Trophoblast cell (in vitro differentiated cells and primary cell): ENCODE data around the gene CCDC184.
"Not testable (repeated sequence)": the region's sequence is repeated elsewhere in the genome, so short reads cannot be mapped to it uniquely, and the experiment has no call there.

Experiments
- DNase-seq, 2 donors: peaks; one replicate each; pipeline ENCODE4 v3.0.0-alpha.2; 2016
- H2AFZ ChIP-seq: 2 replicates; pipeline ENCODE4 v1.6.1; 2013; ENCODE audit warnings: low read length, moderate library complexity, mild to moderate bottlenecking; ENCODE audit not compliant: insufficient read depth, poor library complexity
- H2AK5ac ChIP-seq: 2 replicates; pipeline ENCODE4 v1.6.1; 2013; ENCODE audit warnings: mild to moderate bottlenecking, low read length
- H2BK120ac ChIP-seq: 2 replicates; pipeline ENCODE4 v1.6.1; 2013; ENCODE audit warnings: low read length, mild to moderate bottlenecking, moderate library complexity; ENCODE audit not compliant: insufficient read depth, poor library complexity
- H2BK12ac ChIP-seq: 2 replicates; pipeline ENCODE4 v1.6.1; 2013; ENCODE audit warnings: mild to moderate bottlenecking, low read length, moderate library complexity
- H2BK5ac ChIP-seq: 2 replicates; pipeline ENCODE4 v1.6.1; 2013; ENCODE audit warnings: low read length, low read depth, moderate library complexity, mild to moderate bottlenecking; ENCODE audit not compliant: poor library complexity
- H3K14ac ChIP-seq: 2 replicates; pipeline ENCODE4 v1.6.1; 2013; ENCODE audit warnings: mild to moderate bottlenecking, low read length
- H3K18ac ChIP-seq: 2 replicates; pipeline ENCODE4 v1.6.1; 2013; ENCODE audit warnings: mild to moderate bottlenecking, low read length
- H3K23ac ChIP-seq: 2 replicates; pipeline ENCODE4 v1.6.1; 2013; ENCODE audit warnings: low read length
- H3K27ac ChIP-seq: 2 replicates; pipeline ENCODE4 v1.5.1; 2013; ENCODE audit warnings: low read depth, mild to moderate bottlenecking, inconsistent platforms, low read length, moderate library complexity
- H3K27me3 ChIP-seq: 2 replicates; pipeline ENCODE4 v1.6.1; 2013; ENCODE audit warnings: inconsistent platforms, mild to moderate bottlenecking, low read length, moderate library complexity; ENCODE audit not compliant: insufficient read depth
- H3K36me3 ChIP-seq, 2 experiments: 1 replicate in 1 of 2; 2 replicates in 1 of 2; pipeline ENCODE4 v1.6.1; 2013; ENCODE audit warnings: low read length in 2 of 2, mild to moderate bottlenecking in 2 of 2, moderate library complexity in 1 of 2; ENCODE audit not compliant: insufficient read depth in 2 of 2, control insufficient read depth in 1 of 2
- H3K4ac ChIP-seq: 2 replicates; pipeline ENCODE4 v1.6.1; 2013; ENCODE audit warnings: low read depth, mild to moderate bottlenecking, low read length, moderate library complexity
- H3K4me1 ChIP-seq, 2 experiments: 1 replicate in 1 of 2; 2 replicates in 1 of 2; pipeline ENCODE4 v1.6.1; 2013; ENCODE audit warnings: low read length in 2 of 2, mild to moderate bottlenecking in 2 of 2, moderate library complexity in 1 of 2; ENCODE audit not compliant: insufficient read depth in 2 of 2, control insufficient read depth in 1 of 2
- H3K4me2 ChIP-seq: 2 replicates; pipeline ENCODE4 v1.6.1; 2013; ENCODE audit warnings: inconsistent platforms, mild to moderate bottlenecking, low read length, moderate library complexity
- H3K4me3 ChIP-seq: 2 replicates; pipeline ENCODE4 v1.5.1; 2013; ENCODE audit warnings: mild to moderate bottlenecking, low read depth, low read length, inconsistent platforms
- H3K79me1 ChIP-seq: one replicate; pipeline ENCODE4 v1.6.1; 2013; ENCODE audit warnings: low read length
- H3K79me2 ChIP-seq: 2 replicates; pipeline ENCODE4 v1.6.1; 2013; ENCODE audit warnings: low read length, mild to moderate bottlenecking; ENCODE audit not compliant: control insufficient read depth, insufficient read depth, poor library complexity
- H3K9ac ChIP-seq: 2 replicates; pipeline ENCODE4 v1.6.1; 2013; ENCODE audit warnings: mild to moderate bottlenecking, low read length
- H3K9me3 ChIP-seq: 2 replicates; pipeline ENCODE4 v1.6.1; 2013; ENCODE audit warnings: low read depth, mild to moderate bottlenecking, control low read depth, inconsistent platforms, low read length; ENCODE audit not compliant: insufficient read depth
- H4K12ac ChIP-seq: 2 replicates; pipeline ENCODE4 v1.6.1; 2013; ENCODE audit warnings: low read depth, mild to moderate bottlenecking, low read length, moderate library complexity
- H4K8ac ChIP-seq: 2 replicates; pipeline ENCODE4 v1.6.1; 2013; ENCODE audit warnings: low read depth, mild to moderate bottlenecking, low read length, moderate library complexity
- H4K91ac ChIP-seq: one replicate; pipeline ENCODE4 v1.6.1; 2013; ENCODE audit warnings: low read depth, mild to moderate bottlenecking, low read length, moderate library complexity
- WGBS: extraction: QIAGEN DNeasy Blood & Tissue Kit; methylation state at CpG from one replicate; pipeline ENCODE4 v1.1.7; 2013; ENCODE audit warnings: missing lambda C conversion rate; ENCODE audit not compliant: insufficient read length, insufficient coverage; ENCODE audit errors: extremely low coverage; 5-methylcytosine and 5-hydroxymethylcytosine counted together

The CCDC184 gene

DNA sequence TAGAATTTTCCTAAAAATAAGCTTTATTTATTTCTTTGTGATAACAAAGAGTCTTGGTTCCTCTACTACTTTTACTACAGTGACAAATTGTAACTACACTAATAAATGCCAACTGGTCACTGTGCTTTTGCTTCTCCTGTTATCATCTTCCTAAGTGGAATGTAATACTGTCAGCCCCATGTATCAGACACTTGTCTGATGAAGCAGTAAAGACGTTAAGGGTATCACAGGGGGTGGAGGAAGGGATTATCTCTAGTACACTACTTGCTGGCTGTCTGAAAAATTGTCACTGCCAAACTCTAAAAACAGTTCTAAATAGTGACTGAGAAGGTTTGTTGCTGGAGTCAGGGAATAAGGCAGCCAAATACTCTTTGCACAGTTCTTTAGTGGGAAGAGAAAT, 37.5 kb upstream of the CCDC184 start:
- Histone ChIP-seq H3K4me1 (no peaks in the 10 kb centered on the region), H3K14ac (no peak overlapping the region), H3K36me3 (peaks cover 26 to 45% of the 10 kb centered on the region in 2 experiments), H3K79me2 (no peaks in the 10 kb centered on the region), H4K8ac (no peak overlapping the region), H3K27me3 (no peaks in the 10 kb centered on the region), H2BK5ac (no peak overlapping the region), H3K27ac (no peak overlapping the region), H3K79me1 (no peaks in the 10 kb centered on the region), H4K91ac (no peak overlapping the region), H4K12ac (no peak overlapping the region), H2BK12ac (no peak overlapping the region), H3K4ac (no peak overlapping the region), H2AFZ (no peak overlapping the region), H3K4me3 (no peak overlapping the region), H3K4me2 (no peak overlapping the region), H3K18ac (no peak overlapping the region), H3K23ac (no peak overlapping the region), H2BK120ac (no peak overlapping the region), H2AK5ac (no peak overlapping the region), H3K9ac (no peak overlapping the region), H3K9me3 (peaks cover 1% of the 10 kb centered on the region)
- no CpG with 5 or more reads among the region's 1 CpG for WGBS
- DNase-seq, result no peak

DNA sequence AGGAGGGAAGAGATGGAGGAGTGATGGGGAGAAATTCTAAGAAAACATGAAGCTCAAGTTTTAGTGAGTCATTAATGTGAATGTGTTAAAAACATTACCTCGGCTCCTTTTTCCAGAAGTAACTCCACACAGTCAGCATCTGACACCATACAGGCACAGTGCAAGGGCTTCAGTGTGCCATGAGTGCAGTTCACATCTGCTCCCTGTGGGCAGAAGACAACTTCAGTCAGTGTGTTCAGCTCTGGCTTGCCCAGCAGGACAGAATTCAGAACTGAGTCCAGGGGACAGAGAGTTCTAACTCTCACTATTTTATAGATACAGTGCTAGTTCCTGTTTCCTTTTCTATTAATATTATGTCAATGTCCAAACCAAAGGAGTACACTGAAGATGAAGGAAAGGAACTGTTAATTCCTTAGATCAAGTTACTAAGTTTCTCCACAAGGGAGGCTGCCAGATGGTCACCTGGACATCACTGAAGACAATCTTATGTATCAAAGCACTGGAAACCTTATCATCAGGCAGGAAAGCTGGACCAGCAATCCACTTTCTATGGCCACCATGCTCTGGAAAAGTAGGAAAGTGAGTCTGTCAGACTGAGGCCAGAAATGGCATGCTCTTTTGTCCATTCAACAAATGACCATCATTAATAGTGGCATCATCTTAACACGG, 32.2 kb upstream of the CCDC184 start:
- no CpG with 5 or more reads among the region's 2 CpGs for WGBS
- Histone ChIP-seq H2AFZ (no peak overlapping the region), H3K23ac (no peak overlapping the region), H2AK5ac (no peak overlapping the region), H3K9ac (no peak overlapping the region), H3K79me2 (no peaks in the 10 kb centered on the region), H3K14ac (no peak overlapping the region), H2BK5ac (no peak overlapping the region), H2BK120ac (no peak overlapping the region), H4K91ac (no peak overlapping the region), H3K27me3 (no peaks in the 10 kb centered on the region), H3K27ac (no peak overlapping the region), H3K9me3 (no peaks in the 10 kb centered on the region), H3K4ac (no peak overlapping the region), H2BK12ac (no peak overlapping the region), H3K36me3 (peaks cover 7 to 11% of the 10 kb centered on the region in 2 experiments), H3K79me1 (no peaks in the 10 kb centered on the region), H4K12ac (no peak overlapping the region), H3K4me2 (no peak overlapping the region), H3K4me3 (no peak overlapping the region), H3K4me1 (no peaks in the 10 kb centered on the region), H3K18ac (no peak overlapping the region), H4K8ac (no peak overlapping the region)
- DNase-seq, result no peak

DNA sequence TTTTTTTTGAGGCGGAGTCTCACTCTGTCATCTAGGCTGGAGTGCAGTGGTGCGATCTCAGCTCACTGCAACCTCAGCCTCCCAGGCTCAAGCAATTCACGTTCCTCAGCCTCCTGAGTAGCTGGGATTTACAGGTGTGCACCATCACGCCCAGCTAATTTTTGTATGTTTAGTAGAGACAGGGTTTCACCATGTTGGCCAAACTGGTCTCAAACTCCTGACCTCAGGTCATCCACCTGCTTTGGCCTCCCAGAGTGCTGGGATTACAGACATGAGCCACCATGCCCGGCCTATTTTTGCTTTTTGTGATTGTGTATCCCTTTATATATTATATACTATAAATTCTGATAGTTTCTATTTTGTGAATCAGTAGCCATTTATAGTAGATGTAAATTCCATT, 27.7 kb upstream of the CCDC184 start:
- not testable (repeated sequence) for DNase-seq, H3K23ac ChIP-seq, H2BK5ac ChIP-seq, H3K18ac ChIP-seq, H3K36me3 ChIP-seq, H3K14ac ChIP-seq, H2AK5ac ChIP-seq, H3K79me1 ChIP-seq, H3K4me3 ChIP-seq, H3K4ac ChIP-seq, H3K4me1 ChIP-seq, H2BK12ac ChIP-seq, H4K8ac ChIP-seq, H3K9me3 ChIP-seq, H2AFZ ChIP-seq, H4K91ac ChIP-seq, H3K79me2 ChIP-seq, H3K9ac ChIP-seq, H4K12ac ChIP-seq, H3K27me3 ChIP-seq, H2BK120ac ChIP-seq, H3K4me2 ChIP-seq, H3K27ac ChIP-seq
- WGBS, result no CpG with 5 or more reads among the region's 5 CpGs

DNA sequence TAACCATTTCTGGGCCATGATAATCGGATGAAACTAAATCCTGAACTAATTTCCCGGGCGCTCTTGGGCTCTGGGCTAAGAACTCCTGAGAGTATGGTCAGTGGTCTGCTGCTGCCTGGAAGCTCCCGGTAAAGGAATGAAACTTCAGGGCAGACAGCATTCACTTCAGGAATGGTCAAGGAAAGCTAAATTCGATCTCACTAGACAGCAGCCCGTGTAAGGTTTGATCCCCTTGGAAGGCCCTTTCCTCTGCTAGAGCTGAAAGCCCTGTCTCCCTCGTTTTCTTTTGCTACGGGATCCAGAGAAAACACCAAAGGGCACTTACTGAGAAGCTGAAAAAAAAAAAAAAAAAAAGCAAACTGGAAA, 26.8 kb upstream of the CCDC184 start:
- no CpG with 5 or more reads among the region's 8 CpGs for WGBS
- Histone ChIP-seq H4K12ac (no peak overlapping the region), H3K14ac (no peak overlapping the region), H3K27ac (no peak overlapping the region), H3K4ac (no peak overlapping the region), H3K4me2 (peak overlapping the region; percentile 62), H3K4me1 (peaks cover 0 to 6% of the 10 kb centered on the region in 2 experiments), H3K4me3 (peak overlapping the region; percentile 98), H4K91ac (no peak overlapping the region), H2BK120ac (no peak overlapping the region), H3K79me2 (no peaks in the 10 kb centered on the region), H3K27me3 (no peaks in the 10 kb centered on the region), H3K23ac (no peak overlapping the region), H3K36me3 (no peaks in the 10 kb centered on the region), H3K18ac (no peak overlapping the region), H3K79me1 (peaks cover 5% of the 10 kb centered on the region), H3K9ac (peak overlapping the region; percentile 72), H4K8ac (peak overlapping the region; percentile 46), H2BK12ac (no peak overlapping the region), H2AK5ac (no peak overlapping the region), H3K9me3 (no peaks in the 10 kb centered on the region), H2AFZ (peak overlapping the region; percentile 35), H2BK5ac (no peak overlapping the region)
- DNase-seq, result no peak
